Osteoblast (primary cell): Measurements from ENCODE around the gene SLC6A19. TPM values are rescaled to one million over a fixed set of nuclear protein-coding genes. Genes with fewer than 3 reads are reported as not detected.
A peak's percentile ranks its signal among the peaks of the same experiment; 100 is the strongest.

Experiments
- DNase-seq: peaks from one replicate; pipeline ENCODE4 v3.0.0; 2011; ENCODE audit warnings: low spot score, mixed read lengths; ENCODE audit not compliant: insufficient read length; ENCODE audit errors: missing footprints
- H2AFZ ChIP-seq: 2 replicates; pipeline ENCODE4 v1.6.0; 2011; ENCODE audit warnings: mild to moderate bottlenecking, low read length
- H3K27ac ChIP-seq: 2 replicates; pipeline ENCODE4 v1.5.1; 2011; ENCODE audit warnings: mild to moderate bottlenecking, low read depth, low read length, moderate library complexity
- H3K27me3 ChIP-seq: 2 replicates; pipeline ENCODE4 v1.6.0; 2012; ENCODE audit warnings: mild to moderate bottlenecking, control low read depth, inconsistent platforms, low read length, moderate library complexity; ENCODE audit not compliant: insufficient read depth
- H3K36me3 ChIP-seq: 2 replicates; pipeline ENCODE4 v1.5.1; 2011; ENCODE audit warnings: mild to moderate bottlenecking, low read length, control low read depth, moderate library complexity; ENCODE audit not compliant: insufficient read depth
- H3K4me1 ChIP-seq: 2 replicates; pipeline ENCODE4 v1.5.1; 2011; ENCODE audit warnings: mild to moderate bottlenecking, low read length, control low read depth, moderate library complexity; ENCODE audit not compliant: insufficient read depth
- H3K4me2 ChIP-seq: 2 replicates; pipeline ENCODE4 v1.6.0; 2011; ENCODE audit warnings: mild to moderate bottlenecking, low read length; ENCODE audit not compliant: insufficient read depth
- H3K4me3 ChIP-seq: fragments of 200-600 bp; sonication (generic); 3 replicates; pipeline ENCODE4 v1.5.1; 2012; ENCODE audit warnings: mild to moderate bottlenecking, low read length, inconsistent platforms; ENCODE audit not compliant: insufficient read depth
- H3K79me2 ChIP-seq: 2 replicates; pipeline ENCODE4 v1.6.0; 2012; ENCODE audit warnings: mild to moderate bottlenecking, low read length, control low read depth, inconsistent platforms; ENCODE audit not compliant: insufficient read depth
- H3K9me3 ChIP-seq: 2 replicates; pipeline ENCODE4 v1.5.1; 2011; ENCODE audit warnings: low read depth, low read length, control low read depth
- H4K20me1 ChIP-seq: 2 replicates; pipeline ENCODE4 v1.6.0; 2012; ENCODE audit warnings: mild to moderate bottlenecking, low read length, control low read depth; ENCODE audit not compliant: insufficient read depth
- CTCF ChIP-seq: IDR thresholded peaks from 2 replicates; pipeline ENCODE4 v1.5.1; 2011; ENCODE audit warnings: mild to moderate bottlenecking, low read depth, low read length, moderate library complexity; ENCODE audit errors: extremely low read depth
- total RNA-seq: library from RNA; depleted of rRNA; stranded (reverse); fragments of >200 nt; gene quantifications from 2 replicates; pipeline ENCODE4 v1.2.3, GENCODE V29; 2012

The SLC6A19 gene
- total RNA-seq, result not detected in 2 replicates

GRCh38 chr5:1201327-1202025, at the start of gene SLC6A19:
Gene SLC6A19 (plus strand): TSS chr5:1201595. CDS start chr5:1201651, 56 bp downstream.
- Histone ChIP-seq H3K27me3 (peaks cover 16% of the 10 kb centered on the region), H3K4me3 (no peak within 1 kb of the TSS), H3K4me2 (no peak within 1 kb of the TSS), H3K27ac (no peak within 1 kb of the TSS), H3K4me1 (no peaks in the 10 kb centered on the region), H3K9me3 (no peaks in the 10 kb centered on the region), H3K36me3 (no peaks in the 10 kb centered on the region), H4K20me1 (no peaks in the 10 kb centered on the region), H3K79me2 (no peaks in the 10 kb centered on the region), H2AFZ (no peak within 1 kb of the TSS)
- no peak for TF ChIP-seq CTCF
- DNase-seq, result no peak

- Histone ChIP-seq H3K27me3 (peaks cover 51% of the 10 kb centered on the region), H3K4me1 (no peaks in the 10 kb centered on the region), H3K4me2 (no peak overlapping the region), H2AFZ (no peak overlapping the region), H3K4me3 (no peak overlapping the region), H4K20me1 (no peaks in the 10 kb centered on the region), H3K9me3 (peaks cover 4% of the 10 kb centered on the region), H3K27ac (no peak overlapping the region), H3K79me2 (no peaks in the 10 kb centered on the region), H3K36me3 (no peaks in the 10 kb centered on the region)
- peak; percentile 58 for DNase-seq
- TF ChIP-seq CTCF, result no peak
These were observed 49.2 kb upstream of the SLC6A19 start for GRCh38 chr5:1152156-1152555.

GRCh38 chr5:1152771-1153282, 48.6 kb upstream of the SLC6A19 start:
- no peak overlapping the region for H3K27ac ChIP-seq
- H3K9me3 ChIP-seq, result peaks cover 4% of the 10 kb centered on the region
- H3K4me1 ChIP-seq, result no peaks in the 10 kb centered on the region
- H4K20me1 ChIP-seq, result no peaks in the 10 kb centered on the region
- TF ChIP-seq CTCF, result no peak
- H3K27me3 ChIP-seq, result peaks cover 51% of the 10 kb centered on the region
- no peak overlapping the region for H3K4me2 ChIP-seq
- DNase-seq, result no peak
- H3K4me3 ChIP-seq, result no peak overlapping the region
- H2AFZ ChIP-seq, result no peak overlapping the region
- no peaks in the 10 kb centered on the region for H3K36me3 ChIP-seq
- H3K79me2 ChIP-seq, result no peaks in the 10 kb centered on the region

- H3K27me3 ChIP-seq, result peaks cover 51% of the 10 kb centered on the region
- H4K20me1 ChIP-seq, result no peaks in the 10 kb centered on the region
- no peak for DNase-seq
- H3K4me3 ChIP-seq, result no peak overlapping the region
- H3K36me3 ChIP-seq, result no peaks in the 10 kb centered on the region
- H3K4me2 ChIP-seq, result no peak overlapping the region
- no peak overlapping the region for H2AFZ ChIP-seq
- H3K79me2 ChIP-seq, result no peaks in the 10 kb centered on the region
- H3K27ac ChIP-seq, result no peak overlapping the region
- peaks cover 4% of the 10 kb centered on the region for H3K9me3 ChIP-seq
- H3K4me1 ChIP-seq, result no peaks in the 10 kb centered on the region
- TF ChIP-seq CTCF, result no peak
These were observed 48.0 kb upstream of the SLC6A19 start for GRCh38 chr5:1153428-1153827.
